RWPE1 (cell line): ENCODE measurements around the gene ZNF654.

Source experiments
- CTCF ChIA-PET: fragments of 350-600 bp; sonication (Branson Sonifier 250); formaldehyde crosslinking; extraction: SDS; loops from one replicate; lab custom pipeline; 2021; lab: Yijun Ruan, JAX
- POLR2A ChIA-PET: fragments of 400-600 bp; formaldehyde crosslinking; extraction: SDS; loops from one replicate; lab custom pipeline; 2020; ENCODE audit warnings: antibody characterized with exemption; ENCODE audit not compliant: low non-redundant PET; lab: Yijun Ruan, JAX
- DNase-seq: peaks from one replicate; pipeline ENCODE4 v3.0.0; 2012; ENCODE audit warnings: low spot score
- H3K27ac ChIP-seq: fragments of 450-650 bp; 2 replicates; pipeline ENCODE4 v1.5.1; 2017
- TF ChIP-seq, protein P1 (sequence below): fragments of 450-650 bp; conservative IDR thresholded peaks from 2 replicates; pipeline ENCODE4 v1.5.1; 2017; ENCODE audit warnings: low read depth, mild to moderate bottlenecking

Gene ZNF654

DNA sequence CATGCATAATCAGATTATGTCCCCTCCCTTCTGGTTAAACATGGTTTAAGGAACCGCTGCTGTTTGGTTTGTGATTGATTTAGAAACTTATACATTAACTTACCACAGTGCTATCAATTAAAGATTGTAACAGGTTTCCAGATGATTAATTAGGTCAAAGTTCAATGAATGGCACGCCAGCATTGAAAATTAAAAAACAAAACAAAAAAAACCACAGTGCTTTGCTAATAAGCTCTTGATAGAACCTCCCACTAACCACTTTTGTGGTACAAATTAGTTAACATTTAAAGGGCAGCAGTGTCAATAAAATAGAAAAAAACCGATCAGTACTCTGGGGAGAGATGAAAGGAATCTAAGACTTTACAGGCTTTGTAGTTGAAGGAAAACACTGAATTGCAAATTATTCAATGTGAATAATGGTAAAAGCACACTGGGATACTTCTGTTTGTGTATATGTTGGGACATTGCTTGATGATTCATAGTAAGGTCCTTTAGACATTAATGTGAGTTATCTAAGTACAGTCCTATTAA lies 83.1 kb downstream of the ZNF654 start:
- POLR2A ChIA-PET = no interaction called here
- no peak overlapping the region for H3K27ac ChIP-seq
- DNase-seq = peak; percentile 1
- TF ChIP-seq, protein P1, sequence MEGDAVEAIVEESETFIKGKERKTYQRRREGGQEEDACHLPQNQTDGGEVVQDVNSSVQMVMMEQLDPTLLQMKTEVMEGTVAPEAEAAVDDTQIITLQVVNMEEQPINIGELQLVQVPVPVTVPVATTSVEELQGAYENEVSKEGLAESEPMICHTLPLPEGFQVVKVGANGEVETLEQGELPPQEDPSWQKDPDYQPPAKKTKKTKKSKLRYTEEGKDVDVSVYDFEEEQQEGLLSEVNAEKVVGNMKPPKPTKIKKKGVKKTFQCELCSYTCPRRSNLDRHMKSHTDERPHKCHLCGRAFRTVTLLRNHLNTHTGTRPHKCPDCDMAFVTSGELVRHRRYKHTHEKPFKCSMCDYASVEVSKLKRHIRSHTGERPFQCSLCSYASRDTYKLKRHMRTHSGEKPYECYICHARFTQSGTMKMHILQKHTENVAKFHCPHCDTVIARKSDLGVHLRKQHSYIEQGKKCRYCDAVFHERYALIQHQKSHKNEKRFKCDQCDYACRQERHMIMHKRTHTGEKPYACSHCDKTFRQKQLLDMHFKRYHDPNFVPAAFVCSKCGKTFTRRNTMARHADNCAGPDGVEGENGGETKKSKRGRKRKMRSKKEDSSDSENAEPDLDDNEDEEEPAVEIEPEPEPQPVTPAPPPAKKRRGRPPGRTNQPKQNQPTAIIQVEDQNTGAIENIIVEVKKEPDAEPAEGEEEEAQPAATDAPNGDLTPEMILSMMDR = no peak
- CTCF ChIA-PET = no interaction called here

DNA sequence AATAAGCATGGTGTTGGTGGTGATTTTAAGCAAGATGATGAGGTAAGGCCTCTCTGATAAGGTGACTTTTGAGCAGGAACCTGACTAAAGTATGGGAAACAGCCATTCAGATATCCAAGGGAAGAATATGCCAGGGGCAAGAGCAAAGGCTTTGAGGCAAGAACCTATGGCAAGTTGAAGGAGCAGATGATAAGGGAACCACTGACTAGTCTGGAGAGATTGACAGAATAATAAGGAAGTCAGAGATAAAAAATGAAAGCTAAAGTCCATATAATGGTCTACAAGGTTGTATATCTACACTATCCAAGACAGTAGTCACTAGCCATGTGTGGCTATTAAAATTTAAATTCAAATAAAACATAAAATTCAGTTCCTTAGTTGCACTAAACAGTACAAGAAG lies 88.2 kb downstream of the ZNF654 start:
- CTCF ChIA-PET = no interaction called here
- TF ChIP-seq, protein P1 = no peak
- POLR2A ChIA-PET = no interaction called here
- H3K27ac ChIP-seq = no peak overlapping the region
- no peak for DNase-seq

DNA sequence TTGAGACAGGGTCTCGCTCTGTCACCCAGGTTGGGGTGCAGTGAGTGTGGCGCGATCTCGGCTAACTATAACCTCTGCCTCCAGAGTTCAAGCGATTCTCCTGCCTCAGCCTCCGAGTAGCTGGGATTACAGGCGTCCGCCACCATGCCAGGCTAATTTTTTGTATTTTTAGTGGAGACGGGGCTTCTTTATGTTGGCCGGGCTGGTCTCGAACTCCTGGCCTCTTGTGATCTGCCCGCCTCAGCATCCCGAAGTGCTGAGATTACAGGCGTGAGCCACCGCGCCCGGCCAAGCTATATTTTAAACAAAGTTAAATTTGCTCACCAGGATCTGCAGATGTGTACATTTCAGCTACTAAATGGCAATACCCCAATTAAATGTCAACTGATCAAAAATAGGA lies 89.6 kb downstream of the ZNF654 start:
- ChIA-PET CTCF (interaction anchor here (0.6 kb wide), 1 partner anchor 17 kb away, joined by 8 read pairs; no protein-coding TSS in a partner anchor), POLR2A (no interaction called here)
- DNase-seq = no peak
- H3K27ac ChIP-seq = peak overlapping the region; percentile 97
- TF ChIP-seq, protein P1 = no peak

DNA sequence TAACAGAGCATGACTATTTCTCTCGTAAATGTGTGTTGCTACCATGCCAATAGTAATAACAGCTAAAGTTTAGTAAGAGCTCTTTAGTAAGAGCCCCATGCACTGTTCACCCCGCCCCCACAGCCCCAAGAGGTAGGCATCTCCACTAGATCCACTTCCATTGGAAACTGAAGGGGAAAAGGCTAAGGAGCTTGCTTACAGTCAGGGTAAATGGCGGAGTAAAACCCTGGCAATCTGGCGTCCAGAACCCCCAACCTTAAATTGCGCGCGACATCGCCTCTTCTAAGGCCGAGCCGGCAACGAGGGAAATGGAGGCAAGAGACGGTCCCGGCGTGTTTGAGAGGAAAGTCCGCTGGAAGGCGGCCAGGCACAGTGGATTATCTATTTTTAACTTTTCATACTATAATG lies 90.0 kb downstream of the ZNF654 start:
- ChIA-PET POLR2A (no interaction called here), CTCF (interaction anchor here (0.6 kb wide), 1 partner anchor 17 kb away, joined by 8 read pairs; no protein-coding TSS in a partner anchor)
- peak overlapping the region; percentile 97 for H3K27ac ChIP-seq
- TF ChIP-seq, protein P1 = no peak
- DNase-seq = peak; percentile 13

DNA sequence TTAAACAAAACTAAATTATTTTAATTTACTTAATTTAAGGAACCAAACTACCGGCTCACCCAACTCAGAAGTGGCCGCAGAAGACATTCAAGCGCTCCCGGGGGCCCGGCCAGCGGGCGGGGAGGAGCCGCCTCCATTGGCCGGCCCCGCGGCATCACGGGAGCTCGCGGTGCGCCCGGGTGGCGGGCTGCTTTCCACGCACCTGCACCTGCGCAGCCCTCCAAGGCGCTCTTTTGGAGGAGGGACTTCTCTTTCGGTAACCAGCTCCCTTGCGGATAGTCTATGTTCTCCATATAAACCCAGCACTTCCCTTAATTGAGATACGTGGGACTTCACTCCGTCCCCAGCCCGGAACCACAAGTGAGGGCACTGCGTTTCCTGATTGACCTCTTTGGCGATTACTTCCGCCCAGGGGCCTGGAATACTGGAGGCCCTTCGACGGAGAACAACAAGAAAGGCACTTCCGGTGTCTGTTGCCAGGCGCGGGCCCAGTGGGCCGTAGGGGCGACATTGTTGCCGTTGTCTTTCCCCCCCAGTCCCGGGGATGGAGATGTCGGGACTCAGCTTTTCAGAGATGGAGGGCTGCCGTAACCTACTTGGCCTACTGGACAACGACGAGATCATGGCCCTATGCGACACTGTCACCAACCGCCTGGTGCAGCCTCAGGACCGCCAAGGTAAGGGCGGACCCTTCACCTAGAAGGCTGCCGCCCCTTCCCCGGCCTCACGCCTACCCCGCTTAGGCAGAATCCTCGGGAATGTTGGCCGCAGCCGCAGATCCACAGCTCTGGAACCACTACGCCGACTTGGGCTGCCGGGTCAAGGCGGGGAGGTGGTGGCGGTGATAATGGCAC lies 90.7 kb downstream of the ZNF654 start, which contains the start of gene C3orf38:
TSS of gene C3orf38 (plus strand) at position 451 of the 854 bp plus-strand sequence. CDS start at position 545, 94 bp downstream.
- peak within 1 kb of the TSS; percentile 97 for H3K27ac ChIP-seq
- peak; percentile 64 for DNase-seq
- ChIA-PET CTCF (interaction anchor here (0.6 kb wide), 1 partner anchor 53 kb away, joined by 4 read pairs; no protein-coding TSS in a partner anchor), POLR2A (no interaction called here)
- TF ChIP-seq, protein P1 = no peak

DNA sequence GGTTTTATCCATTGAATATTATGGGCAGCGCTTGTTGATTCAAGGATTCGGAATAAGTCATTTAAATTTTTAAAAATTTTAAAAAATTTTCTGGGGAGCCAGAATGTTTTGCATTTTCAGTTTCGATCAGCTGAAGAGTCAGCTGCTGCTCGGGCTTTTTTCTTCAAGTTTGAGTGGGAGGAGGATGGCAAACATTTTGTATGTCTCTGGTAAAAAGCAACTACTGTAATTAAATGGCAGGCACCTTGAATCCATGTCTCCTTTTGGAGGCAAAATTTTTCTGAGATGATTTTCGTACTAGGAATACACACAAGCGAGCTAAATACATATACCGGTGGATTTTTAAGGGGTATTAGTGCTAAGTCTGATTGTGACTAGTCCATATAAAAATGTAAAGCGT lies 91.3 kb downstream of the ZNF654 start:
- H3K27ac ChIP-seq = peak overlapping the region; percentile 97
- POLR2A ChIA-PET = no interaction called here
- TF ChIP-seq, protein P1 = no peak
- peak; percentile 0 for DNase-seq
- CTCF ChIA-PET = no interaction called here
